Transverse colon (tissue), 4 donors: ENCODE results near the gene PITPNM1. TPM values are rescaled to one million over a fixed set of nuclear protein-coding genes. Genes with fewer than 3 reads are reported as not detected.

ENCODE experiments used
- DNase-seq: peaks from one replicate; pipeline ENCODE4 v3.0.0-alpha.2; 2019
- H3K27ac ChIP-seq, 4 donors: fragments of 200-600 bp; sonication (generic); 2 replicates each; pipeline ENCODE4 v1.5.1; 2016 to 2018; ENCODE audit warnings: inconsistent platforms in 4 of 4
- H3K27me3 ChIP-seq: fragments of 200-600 bp; sonication (generic); 2 replicates; pipeline ENCODE4 v1.5.1; 2017; ENCODE audit warnings: inconsistent platforms
- H3K36me3 ChIP-seq, 4 donors: fragments of 200-600 bp; sonication (generic); 2 replicates each; pipeline ENCODE4 v1.5.1; 2017 to 2019; ENCODE audit warnings: inconsistent platforms in 4 of 4
- H3K4me1 ChIP-seq, 4 donors: fragments of 200-600 bp; sonication (generic); 2 replicates each; pipeline ENCODE4 v1.5.1; 2017 to 2020; ENCODE audit warnings: inconsistent platforms in 4 of 4
- H3K4me3 ChIP-seq, 4 donors: fragments of 200-600 bp; sonication (generic); 1 replicate in 1 of 4; 2 replicates in 3 of 4; pipeline versions ENCODE4 v1.5.1 to v1.6.1; 2017 to 2019; ENCODE audit warnings: inconsistent platforms in 4 of 4
- H3K9me3 ChIP-seq, 2 donors: fragments of 200-600 bp; sonication (generic); 2 replicates each; pipeline ENCODE4 v1.5.1; 2017 to 2019; ENCODE audit warnings: inconsistent platforms in 2 of 2
- CTCF ChIP-seq, 5 experiments: fragments of 200-600 bp in 3 of 5; fragments of 450-650 bp in 2 of 5; sonication (generic) in 3 of 5; IDR thresholded peaks; 1 replicate in 2 of 5; 2 replicates in 3 of 5; pipeline ENCODE4 v1.5.1; 2016 to 2017; ENCODE audit warnings: antibody characterized with exemption in 5 of 5, inconsistent platforms in 3 of 5, mild to moderate bottlenecking in 2 of 5, moderate library complexity in 1 of 5
- EP300 ChIP-seq: sonication (generic); formaldehyde crosslinking; IDR thresholded peaks from one replicate; pipeline ENCODE4 v1.6.1; 2017; ENCODE audit warnings: antibody characterized with exemption, low read depth
- POLR2A ChIP-seq: fragments of 450-650 bp; IDR thresholded peaks from one replicate; pipeline ENCODE4 v1.6.1; 2016; ENCODE audit warnings: antibody characterized with exemption, mild to moderate bottlenecking, moderate library complexity
- POLR2AphosphoS5 ChIP-seq, 3 donors: sonication (generic); formaldehyde crosslinking; IDR thresholded peaks; one replicate each; pipeline ENCODE4 v1.6.1; 2016; ENCODE audit warnings: antibody characterized with exemption in 3 of 3
- WGBS, 2 donors: methylation state at CpG; one replicate each; pipeline ENCODE4 v1.1.5; 2018; ENCODE audit warnings: low coverage in 1 of 2; 5-methylcytosine and 5-hydroxymethylcytosine counted together
- in situ Hi-C, 4 donors: fragments of 200-750 bp; cut with MboI; loops; one replicate each; pipeline versions ENCODE4 v1.15.0 to v1.15.1; 2017; ENCODE audit warnings: low sequenced_read_pairs in 3 of 4, low pct_ligation_motif_present in 1 of 4, low pct_unique_long_range_greater_than_20kb in 1 of 4
- intact Hi-C: fragments of 100-400 bp; cut with DNase I; formaldehyde crosslinking; loops from one replicate; pipeline ENCODE4 v1.15.1; 2023; ENCODE audit warnings: low total_unique reads
- total RNA-seq, 4 donors: library from RNA; depleted of rRNA; stranded (reverse); fragments of >200 nt; gene quantifications; one replicate each; pipeline ENCODE4 v1.1.0, GENCODE V29; 2016

Gene PITPNM1
- total RNA-seq, 4 donors from 2014 or later = 23.5 to 451 (median 60.8) TPM

- no peak overlapping the region for H3K27ac ChIP-seq
- in situ Hi-C loops = no loop called here
- DNase-seq = no peak
These were observed 4.8 kb upstream of the PITPNM1 start for GRCh38 chr11:67510023-67510345.

GRCh38 chr11:67508486-67509121, 3.4 kb upstream of the PITPNM1 start:
- Histone ChIP-seq H3K36me3 (no peaks in the 10 kb centered on the region), H3K9me3 (no peaks in the 10 kb centered on the region), H3K4me1 (peaks cover 24 to 47% (median 36%) of the 10 kb centered on the region in 4 donors), H3K27ac (peak overlapping the region; percentile 98 to 100 (median 98)), H3K27me3 (no peaks in the 10 kb centered on the region), H3K4me3 (peak overlapping the region; percentile 65 to 83 (median 78))
- in situ Hi-C loops (no loop called here), intact Hi-C loops (no loop called here)
- TF ChIP-seq POLR2AphosphoS5 (IDR thresholded peaks at IDR 0.05) (peak in 2 of 3 donors; percentile 70 to 85), CTCF (IDR thresholded peaks at IDR 0.05) (no peak), POLR2A (peak; percentile 65)
- DNase-seq = peak; percentile 99
- 0 to 1% methylated on average over 3 to 36 of the region's 57 CpGs for WGBS, 2 donors

More at GRCh38 chr11:67510023-67510345, 4.8 kb upstream of the PITPNM1 start:
- no peak overlapping the region for H3K4me3 ChIP-seq
- no peaks in the 10 kb centered on the region for H3K36me3 ChIP-seq
- peaks cover 21 to 34% (median 29%) of the 10 kb centered on the region in 4 donors for H3K4me1 ChIP-seq
- WGBS, 2 donors = 53% methylated on average over 3 of the region's 3 CpGs
- intact Hi-C loops = no loop called here
- peaks cover 4% of the 10 kb centered on the region for H3K27me3 ChIP-seq
- no peaks in the 10 kb centered on the region for H3K9me3 ChIP-seq
- TF ChIP-seq CTCF (IDR thresholded peaks at IDR 0.05) = no peak
- no peak for TF ChIP-seq POLR2AphosphoS5 (IDR thresholded peaks at IDR 0.05)
- no peak for TF ChIP-seq POLR2A
- no peak for TF ChIP-seq EP300

GRCh38 chr11:67507864-67508485, 2.8 kb upstream of the PITPNM1 start, which contains the start of gene CDK2AP2:
CDK2AP2 (minus strand) TSS chr11:67508162; CDS start chr11:67508082, 80 bp downstream.
- peaks cover 26 to 51% (median 39%) of the 10 kb centered on the region in 4 donors for H3K4me1 ChIP-seq
- H3K9me3 ChIP-seq = no peaks in the 10 kb centered on the region
- no peaks in the 10 kb centered on the region for H3K27me3 ChIP-seq
- H3K4me3 ChIP-seq = peak within 1 kb of the TSS; percentile 65 to 83 (median 78)
- 0% methylated on average over 31 of the region's 57 CpGs; no CpG with 5 or more reads in 1 of the 2 donors for WGBS, 2 donors
- intact Hi-C loops (no loop called here), in situ Hi-C loops (no loop called here)
- DNase-seq = peak; percentile 100
- no peaks in the 10 kb centered on the region for H3K36me3 ChIP-seq
- peak within 1 kb of the TSS; percentile 98 to 100 (median 98) for H3K27ac ChIP-seq
- TF ChIP-seq EP300 (no peak), POLR2A (peak; percentile 89), POLR2AphosphoS5 (IDR thresholded peaks at IDR 0.05) (peak; percentile 89 to 96 (median 91)), CTCF (IDR thresholded peaks at IDR 0.05) (no peak)

GRCh38 chr11:67507242-67507863, 2.2 kb upstream of the PITPNM1 start:
- DNase-seq = peak; percentile 89
- TF ChIP-seq CTCF (IDR thresholded peaks at IDR 0.05) (no peak), POLR2AphosphoS5 (IDR thresholded peaks at IDR 0.05) (no peak), POLR2A (no peak), EP300 (no peak)
- Histone ChIP-seq H3K9me3 (no peaks in the 10 kb centered on the region), H3K4me1 (peaks cover 26 to 51% (median 39%) of the 10 kb centered on the region in 4 donors), H3K27me3 (no peaks in the 10 kb centered on the region), H3K36me3 (no peaks in the 10 kb centered on the region), H3K4me3 (peak overlapping the region; percentile 48 to 83 (median 78)), H3K27ac (peak overlapping the region; percentile 98 to 100 (median 98))
- intact Hi-C loops = no loop called here
- WGBS, 2 donors = 0 to 10% methylated on average over 6 to 29 of the region's 33 CpGs
- in situ Hi-C loops = no loop called here
